Endothelial cell (in vitro differentiated cells): Measurements from ENCODE around the gene OPN1LW. TPM values are rescaled to one million over a fixed set of nuclear protein-coding genes. Genes with fewer than 3 reads are reported as not detected.

Source experiments
- DNase-seq: peaks from one replicate; pipeline ENCODE4 v3.0.0; 2021; ENCODE audit warnings: low spot score
- H3K27ac Mint-ChIP-seq: one replicate; pipeline ENCODE4 v1.8.0; 2021; ENCODE audit warnings: mixed read lengths, inconsistent platforms; ENCODE audit not compliant: unreplicated experiment
- H3K27me3 Mint-ChIP-seq: one replicate; pipeline ENCODE4 v1.8.0; 2021; ENCODE audit warnings: mild to moderate bottlenecking, moderate library complexity, mixed read lengths, inconsistent platforms; ENCODE audit not compliant: unreplicated experiment
- H3K36me3 Mint-ChIP-seq: one replicate; pipeline ENCODE4 v1.8.0; 2021; ENCODE audit warnings: mild to moderate bottlenecking, low read depth, mixed read lengths, inconsistent platforms; ENCODE audit not compliant: unreplicated experiment
- H3K4me1 Mint-ChIP-seq: one replicate; pipeline ENCODE4 v1.8.0; 2021; ENCODE audit warnings: mild to moderate bottlenecking, mixed read lengths, inconsistent platforms; ENCODE audit not compliant: unreplicated experiment
- H3K4me3 Mint-ChIP-seq: one replicate; pipeline ENCODE4 v1.8.0; 2021; ENCODE audit warnings: mild to moderate bottlenecking, mixed read lengths, inconsistent platforms; ENCODE audit not compliant: unreplicated experiment
- H3K9me3 Mint-ChIP-seq: one replicate; pipeline ENCODE4 v1.8.0; 2021; ENCODE audit warnings: mixed read lengths, inconsistent platforms; ENCODE audit not compliant: unreplicated experiment
- CTCF ChIP-seq: fragments of 200-600 bp; sonication (generic); IDR thresholded peaks from one replicate; pipeline ENCODE4 v1.5.0; 2021; ENCODE audit warnings: antibody characterized with exemption; ENCODE audit not compliant: unreplicated experiment
- total RNA-seq: library from RNA; stranded (reverse); fragmentation: NEBNext Ultra II Directional; extraction: Animal tissue kit (Norgen Biotek cat#: 25700); gene quantifications from one replicate; pipeline ENCODE4 v1.2.1, GENCODE V29; 2021; ENCODE audit not compliant: unreplicated experiment

Gene OPN1LW
- total RNA-seq, 1 donor from 2014 or later, result not detected

GRCh38 chrX:154123241-154124219 is 20.5 kb upstream of the OPN1LW start:
- H3K9me3 Mint-ChIP-seq, result no peaks in the 10 kb centered on the region
- peak overlapping the region; percentile 93 for H3K27ac Mint-ChIP-seq
- H3K27me3 Mint-ChIP-seq, result peaks cover 2% of the 10 kb centered on the region
- no peak overlapping the region for H3K4me3 Mint-ChIP-seq
- H3K36me3 Mint-ChIP-seq, result no peaks in the 10 kb centered on the region
- no peak for TF ChIP-seq CTCF
- peak; percentile 31 for DNase-seq
- H3K4me1 Mint-ChIP-seq, result peaks cover 3% of the 10 kb centered on the region

GRCh38 chrX:154125391-154126040 is 18.5 kb upstream of the OPN1LW start:
- no peak for DNase-seq
- Mint-ChIP-seq H3K9me3 (no peaks in the 10 kb centered on the region), H3K27me3 (peaks cover 2% of the 10 kb centered on the region), H3K4me1 (peaks cover 3% of the 10 kb centered on the region), H3K36me3 (no peaks in the 10 kb centered on the region), H3K27ac (peak overlapping the region; percentile 86), H3K4me3 (no peak overlapping the region)
- TF ChIP-seq CTCF, result no peak

- H3K27ac Mint-ChIP-seq, result peak overlapping the region; percentile 36
- no peaks in the 10 kb centered on the region for H3K9me3 Mint-ChIP-seq
These were observed 17.9 kb upstream of the OPN1LW start for GRCh38 chrX:154126101-154126500.

GRCh38 chrX:154131955-154132354 is 12.1 kb upstream of the OPN1LW start:
- Mint-ChIP-seq H3K9me3 (no peaks in the 10 kb centered on the region), H3K27me3 (peaks cover 2% of the 10 kb centered on the region), H3K4me1 (peaks cover 14% of the 10 kb centered on the region), H3K36me3 (no peaks in the 10 kb centered on the region), H3K27ac (no peak overlapping the region), H3K4me3 (no peak overlapping the region)
- no peak for TF ChIP-seq CTCF
- no peak for DNase-seq

More at GRCh38 chrX:154126101-154126500, 17.9 kb upstream of the OPN1LW start:
- TF ChIP-seq CTCF, result no peak
- H3K4me1 Mint-ChIP-seq, result peaks cover 3% of the 10 kb centered on the region
- no peaks in the 10 kb centered on the region for H3K36me3 Mint-ChIP-seq
- DNase-seq, result no peak
- peaks cover 2% of the 10 kb centered on the region for H3K27me3 Mint-ChIP-seq
- H3K4me3 Mint-ChIP-seq, result no peak overlapping the region

GRCh38 chrX:154132366-154132765 is 11.7 kb upstream of the OPN1LW start:
- no peaks in the 10 kb centered on the region for H3K9me3 Mint-ChIP-seq
- no peak for DNase-seq
- peaks cover 14% of the 10 kb centered on the region for H3K4me1 Mint-ChIP-seq
- H3K4me3 Mint-ChIP-seq, result no peak overlapping the region
- H3K27ac Mint-ChIP-seq, result no peak overlapping the region
- TF ChIP-seq CTCF, result no peak
- H3K36me3 Mint-ChIP-seq, result no peaks in the 10 kb centered on the region
- H3K27me3 Mint-ChIP-seq, result peaks cover 2% of the 10 kb centered on the region
